Measurements from ENCODE around the gene PAX6. TPM values are rescaled to one million over a fixed set of nuclear protein-coding genes. Genes with fewer than 3 reads are reported as not detected.

Gene PAX6
- total and polyA plus RNA-seq, 2 of the 13 experiments (the other 11 are each of a cell fraction or from before 2014, with no cell fraction given), result 0.15 to 1.1 TPM

- no peak for TF ChIP-seq ZNF646 (CRISPR knock-in tag; IDR thresholded peaks at IDR 0.05)
- no peak for TF ChIP-seq POGZ (CRISPR knock-in tag; IDR thresholded peaks at IDR 0.05)
- no peak for TF ChIP-seq USF2 (IDR thresholded peaks at IDR 0.05; ENCODE audit: low read depth, low read length)
- TF ChIP-seq USF2 (CRISPR knock-in tag; IDR thresholded peaks at IDR 0.05; ENCODE audit: borderline replicate concordance), result no peak
These were observed 36.6 kb upstream of the PAX6 start (continued) for GRCh38 chr11:31847761-31848160.

- no TSS peak for BruUV-seq (replicated peaks)
- no peak for FAIRE-seq
- H4K20me1 ChIP-seq (ENCODE audit: insufficient read depth, low read length), result no peaks in the 10 kb centered on the region
These were observed 34.2 kb upstream of the PAX6 start for GRCh38 chr11:31845331-31845730.

More at GRCh38 chr11:31845331-31845730, 34.2 kb upstream of the PAX6 start:
- Histone ChIP-seq H3K36me3 (replicated peaks in 1 of 2; ENCODE audit: control insufficient read depth in 1 of 2, insufficient read depth in 2 of 2, low read length in 2 of 2) (no peaks in the 10 kb centered on the region), H3K79me2 (ENCODE audit: insufficient read depth, low read length) (no peaks in the 10 kb centered on the region), H3K9me3 (ENCODE audit: low read length) (no peaks in the 10 kb centered on the region), H3K4me2 (ENCODE audit: low read depth, low read length) (no peak overlapping the region), H3K27ac (ENCODE audit: extremely low read length, insufficient read depth, low read length) (no peak overlapping the region), H3K27me3 (ENCODE audit: control insufficient read depth in 1 of 2, insufficient read depth in 2 of 2, low read length in 2 of 2) (no peaks in the 10 kb centered on the region; a peak in 1 of 5 replicates), H3K9ac (ENCODE audit: insufficient read depth, low read depth, low read length) (no peak overlapping the region), H3K4me3 (replicated peaks in 1 of 3; ENCODE audit: insufficient read depth in 1 of 3, low read depth in 2 of 3, low read length in 3 of 3) (no peak overlapping the region), H2AFZ (ENCODE audit: low read length) (no peak overlapping the region), H3K4me1 (ENCODE audit: insufficient read depth, low read length) (no peaks in the 10 kb centered on the region)
- CTCF ChIA-PET (ENCODE audit: low intra/inter-chr PET ratio, low total read pairs), result no interaction called here
- 0% methylated on average over 1 of the region's 1 CpG for whole genome bisulfite sequencing (ENCODE audit: low lambda C conversion rate)
- TF ChIP-seq ZFP1 (CRISPR knock-in tag; IDR thresholded peaks at IDR 0.05), result no peak
- no peak for TF ChIP-seq ZNF326 (CRISPR knock-in tag; IDR thresholded peaks at IDR 0.05; ENCODE audit: borderline replicate concordance)
- no peak for TF ChIP-seq NR2F2 (IDR thresholded peaks at IDR 0.05; ENCODE audit: borderline replicate concordance, low read depth)
- TF ChIP-seq BCLAF1 (IDR thresholded peaks at IDR 0.05), result no peak
- no peak for TF ChIP-seq SAFB2 (CRISPR knock-in tag; IDR thresholded peaks at IDR 0.05; ENCODE audit: borderline replicate concordance, low read depth)
- no peak for TF ChIP-seq ZNF883 (CRISPR knock-in tag; IDR thresholded peaks at IDR 0.05; ENCODE audit: not compliant biosample characterization)
- no peak for TF ChIP-seq NFYB (CRISPR knock-in tag; IDR thresholded peaks at IDR 0.05)
- POLR2A ChIA-PET, result no interaction called here
- DNase-seq (ENCODE audit: low spot score), result no peak
- in situ Hi-C loops (cut with HindIII; ENCODE audit: extremely low pct_ligation_motif_present, low pct_unique_long_range_greater_than_20kb) (no loop called here), intact Hi-C loops (cut with micrococcal nuclease; ENCODE audit: unreplicated experiment) (no loop called here)
- no peak for ATAC-seq
